ENCODE data around the gene MPND.

Gene MPND

GRCh38 chr19:4409123-4409933 lies 66.0 kb downstream of the MPND start:
- DNase-seq = no peak

Data from hematopoietic multipotent progenitor cell treated with erythropoietin and hydrocortisone succinate and interleukin-3 and kit ligand, for 8 days (in vitro differentiated cells).